Skin epidermis (tissue), 12 donors: ENCODE results near the gene SULT1A1.
A peak's percentile ranks its signal among the peaks of the same experiment; 100 is the strongest.
"Not testable (repeated sequence)": the region's sequence is repeated elsewhere in the genome, so short reads cannot be mapped to it uniquely, and the experiment has no call there.

Source experiments
- H3K27ac ChIP-seq, 21 experiments: fragments of 200-600 bp; sonication (generic) in 11 of 21; one replicate each; pipeline ENCODE4 v1.5.0; 2020; ENCODE audit warnings: mild to moderate bottlenecking in 3 of 21, inconsistent platforms in 2 of 21, moderate library complexity in 2 of 21
- H3K4me3 ChIP-seq, 7 experiments: fragments of 200-600 bp; sonication (generic) in 2 of 7; one replicate each; pipeline ENCODE4 v1.5.0; 2020; ENCODE audit warnings: inconsistent platforms in 2 of 7, mild to moderate bottlenecking in 2 of 7, moderate library complexity in 1 of 7

The SULT1A1 gene

GRCh38 chr16:28609631-28610594, at the start of gene SULT1A1:
SULT1A1 (minus strand) TSS chr16:28610044; CDS start chr16:28608855, 1,189 bp downstream.
- Histone ChIP-seq H3K27ac (peak within 1 kb of the TSS in 4 of 21 experiments; percentile 5 to 67 (median 32)), H3K4me3 (peak within 1 kb of the TSS in 3 of 7 experiments; percentile 9 to 22 (median 16))

GRCh38 chr16:28639959-28640358, 30.1 kb upstream of the SULT1A1 start:
- H3K27ac ChIP-seq = not testable (repeated sequence)

GRCh38 chr16:28638359-28638758, 28.5 kb upstream of the SULT1A1 start:
- not testable (repeated sequence) for H3K4me3 ChIP-seq, H3K27ac ChIP-seq

More at GRCh38 chr16:28639959-28640358, 30.1 kb upstream of the SULT1A1 start:
- H3K4me3 ChIP-seq = not testable (repeated sequence)

GRCh38 chr16:28637765-28638164, 27.9 kb upstream of the SULT1A1 start, which contains the start of gene NPIPB8:
NPIPB8 (plus strand) TSS chr16:28638065; CDS start chr16:28638361, 296 bp downstream.
- H3K27ac ChIP-seq = not testable (repeated sequence)

GRCh38 chr16:28636093-28636823, 26.4 kb upstream of the SULT1A1 start:
- H3K4me3 ChIP-seq = not testable (repeated sequence)
- peak overlapping the region in 2 of 21 experiments; percentile 22 to 50 for H3K27ac ChIP-seq

More at GRCh38 chr16:28637765-28638164, 27.9 kb upstream of the SULT1A1 start, which contains the start of gene NPIPB8:
- not testable (repeated sequence) for H3K4me3 ChIP-seq

GRCh38 chr16:28630905-28631304, 21.1 kb upstream of the SULT1A1 start:
- not testable (repeated sequence) for H3K4me3 ChIP-seq, H3K27ac ChIP-seq

- H3K27ac ChIP-seq = peak overlapping the region in 6 of 21 experiments; percentile 0 to 62 (median 36)
- peak overlapping the region; percentile 21 to 56 (median 42) for H3K4me3 ChIP-seq
Measured at GRCh38 chr16:28623172-28623711, 13.4 kb upstream of the SULT1A1 start.

GRCh38 chr16:28622532-28623171, 12.8 kb upstream of the SULT1A1 start:
- Histone ChIP-seq H3K4me3 (peak overlapping the region; percentile 21 to 56 (median 42)), H3K27ac (peak overlapping the region in 6 of 21 experiments; percentile 0 to 62 (median 36))

- no peak overlapping the region for H3K27ac ChIP-seq
- no peak overlapping the region for H3K4me3 ChIP-seq
Measured at GRCh38 chr16:28621481-28622155, 11.8 kb upstream of the SULT1A1 start.

GRCh38 chr16:28620316-28620715, 10.5 kb upstream of the SULT1A1 start:
- H3K27ac ChIP-seq, H3K4me3 ChIP-seq: not testable (repeated sequence)

GRCh38 chr16:28617874-28618273, 8.0 kb upstream of the SULT1A1 start:
- Histone ChIP-seq H3K27ac (no peak overlapping the region), H3K4me3 (no peak overlapping the region)

GRCh38 chr16:28616636-28617035, 6.8 kb upstream of the SULT1A1 start:
- Histone ChIP-seq H3K27ac (no peak overlapping the region), H3K4me3 (no peak overlapping the region)

- not testable (repeated sequence) for H3K27ac ChIP-seq, H3K4me3 ChIP-seq
Measured at GRCh38 chr16:28616224-28616577, 6.4 kb upstream of the SULT1A1 start.

GRCh38 chr16:28615486-28616223, 5.8 kb upstream of the SULT1A1 start:
- not testable (repeated sequence) for H3K27ac ChIP-seq, H3K4me3 ChIP-seq

- H3K27ac ChIP-seq, H3K4me3 ChIP-seq: not testable (repeated sequence)
Measured at GRCh38 chr16:28614561-28614960, 4.7 kb upstream of the SULT1A1 start.

- not testable (repeated sequence) for H3K27ac ChIP-seq, H3K4me3 ChIP-seq
Measured at GRCh38 chr16:28613912-28614311, 4.1 kb upstream of the SULT1A1 start.

- H3K27ac ChIP-seq = not testable (repeated sequence)
Measured at GRCh38 chr16:28612359-28613280, 2.8 kb upstream of the SULT1A1 start.

More at GRCh38 chr16:28612359-28613280, 2.8 kb upstream of the SULT1A1 start:
- not testable (repeated sequence) for H3K4me3 ChIP-seq
